HG02798 (cell line): Measurements from ENCODE around the gene STRN3.
"Not testable (repeated sequence)": the region's sequence is repeated elsewhere in the genome, so short reads cannot be mapped to it uniquely, and the experiment has no call there.

ENCODE experiments used
- ATAC-seq: cut with Tn5 transposase; IDR thresholded peaks from one replicate; pipeline ENCODE4 v1.9.1; 2021; ENCODE audit warnings: mild to moderate bottlenecking; ENCODE audit not compliant: unreplicated experiment, poor library complexity

Gene STRN3

GRCh38 chr14:31006703-31007102 lies 19.5 kb downstream of the STRN3 start:
- ATAC-seq: no peak

DNA sequence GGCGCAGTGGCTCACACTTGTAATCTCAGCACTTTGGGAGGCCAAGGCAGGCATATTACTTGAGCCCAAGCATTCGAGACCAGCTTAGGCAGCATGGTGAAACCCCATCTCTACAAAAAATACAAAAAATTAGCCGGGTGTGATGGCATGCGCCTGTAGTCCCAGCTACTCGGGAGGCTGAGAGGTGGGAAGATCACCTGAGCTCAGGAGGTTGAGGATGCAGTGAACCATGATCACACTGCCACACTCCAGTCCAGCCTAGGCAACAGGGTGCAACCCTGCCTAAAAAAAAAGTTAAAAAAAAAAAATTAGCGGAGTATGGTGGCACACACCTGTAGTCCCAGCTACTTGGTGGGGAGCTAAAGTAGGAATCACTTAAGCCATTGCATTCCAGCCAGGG lies 22.2 kb downstream of the STRN3 start:
- not testable (repeated sequence) for ATAC-seq

DNA sequence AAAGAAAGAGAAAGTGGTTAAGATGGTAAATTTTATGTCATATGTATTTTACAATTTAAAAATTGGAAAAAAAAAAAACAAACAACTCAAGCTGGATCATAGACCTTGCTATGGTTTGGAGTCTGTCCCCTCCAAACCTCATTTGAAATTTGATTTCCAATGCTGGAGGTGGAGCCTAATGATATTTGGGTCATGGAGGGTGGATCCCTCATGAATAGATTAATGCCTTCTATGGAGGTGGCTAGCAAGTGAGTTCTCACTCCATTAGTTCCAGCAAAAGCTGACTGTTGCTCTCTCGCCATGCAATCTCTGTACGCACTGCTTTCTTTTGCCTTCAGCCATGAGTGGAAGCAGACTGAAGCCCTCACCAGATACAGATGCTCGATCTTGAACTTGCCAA lies 22.9 kb downstream of the STRN3 start:
- ATAC-seq: no peak

- ATAC-seq: no peak
These were observed 24.9 kb downstream of the STRN3 start for GRCh38 chr14:31001339-31001658.

- ATAC-seq: no peak
These were observed 25.4 kb downstream of the STRN3 start for GRCh38 chr14:31000629-31001338.

- ATAC-seq: no peak
These were observed 27.0 kb downstream of the STRN3 start for GRCh38 chr14:30999038-30999773.

DNA sequence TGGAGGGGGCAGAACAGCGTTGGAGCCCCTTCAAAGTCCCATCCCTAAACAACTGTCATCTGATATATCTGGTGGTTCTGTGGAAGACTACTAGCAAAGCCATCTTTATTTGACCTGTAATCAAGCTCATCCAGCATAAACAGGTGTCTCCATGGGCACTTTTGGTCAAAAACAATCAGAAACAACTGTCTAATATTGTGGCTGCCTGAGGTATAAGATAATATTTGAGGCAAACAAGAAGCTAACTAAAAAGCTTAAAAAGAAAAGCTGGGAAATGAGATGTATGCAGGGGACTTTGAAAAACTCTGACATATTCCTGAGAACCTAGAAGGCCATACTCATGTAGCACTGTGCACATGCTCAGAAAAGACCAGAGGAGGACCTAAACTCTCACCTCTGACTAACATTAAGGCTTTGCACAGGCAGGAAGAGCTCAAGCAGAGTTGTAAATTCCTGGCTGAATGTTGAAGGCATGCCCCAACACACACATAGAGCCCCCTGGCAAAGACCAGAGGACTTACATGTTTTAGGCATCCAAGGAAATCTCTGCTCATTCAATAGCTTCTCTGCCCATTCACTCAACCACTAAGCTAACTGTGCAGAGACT lies 28.0 kb downstream of the STRN3 start:
- no peak for ATAC-seq

DNA sequence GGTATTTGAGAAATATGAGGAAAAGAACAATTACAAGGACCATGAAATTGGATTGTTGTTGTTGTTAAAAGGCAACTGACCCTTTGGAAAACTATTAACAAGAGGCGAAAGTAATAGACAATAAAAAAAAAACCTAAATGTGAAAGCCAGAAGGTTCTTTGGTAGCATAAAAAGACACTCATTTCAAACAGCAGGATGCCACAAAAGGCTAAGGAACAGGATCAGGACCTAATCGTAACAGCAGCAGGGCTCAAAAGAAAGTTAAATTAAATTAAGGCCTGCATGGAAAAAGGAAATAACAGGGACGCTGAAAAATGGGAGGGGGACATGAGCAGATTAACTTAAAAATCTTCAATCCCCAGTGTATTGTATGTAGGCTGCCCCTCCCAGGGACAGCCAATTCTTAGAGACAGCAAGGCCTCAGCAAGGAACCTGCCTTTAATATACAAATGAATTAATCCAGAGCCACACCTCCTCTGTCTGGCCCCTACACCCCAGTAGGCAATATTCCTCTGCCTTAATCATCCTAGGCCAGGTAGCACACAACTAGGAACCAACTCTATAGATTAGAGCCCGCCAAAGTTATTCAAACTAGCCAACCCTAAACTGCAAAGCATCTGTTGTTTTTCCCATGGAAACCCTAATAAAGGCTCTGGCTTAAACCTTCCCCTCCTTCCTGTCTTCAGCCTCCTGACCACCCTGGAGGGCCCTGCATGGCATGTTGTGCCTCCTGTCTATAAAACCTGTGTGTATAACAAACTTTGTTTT lies 29.1 kb downstream of the STRN3 start:
- ATAC-seq: no peak

DNA sequence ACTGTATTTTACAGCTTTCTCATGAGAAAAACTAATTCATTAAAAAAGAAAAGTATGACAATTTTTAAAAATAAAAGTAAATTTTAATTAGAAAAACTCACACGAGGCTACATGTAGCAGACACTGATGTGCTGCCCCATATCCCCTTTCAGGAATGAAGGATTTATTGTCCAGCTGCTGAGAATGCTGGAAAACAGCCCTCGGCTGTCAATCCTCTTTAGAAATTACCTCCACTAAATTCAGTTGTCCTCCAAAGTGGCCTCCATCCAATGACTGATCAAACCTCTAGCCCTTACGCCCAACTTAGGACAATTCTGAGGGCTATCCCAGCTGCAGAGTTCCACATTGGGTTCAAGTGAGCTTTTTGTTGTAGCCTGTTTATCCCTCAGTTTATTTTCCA lies 30.5 kb downstream of the STRN3 start:
- ATAC-seq: no peak

GRCh38 chr14:30994681-30995620 lies 31.2 kb downstream of the STRN3 start:
- peak; percentile 51 for ATAC-seq

GRCh38 chr14:30993071-30993470 lies 33.1 kb downstream of the STRN3 start:
- ATAC-seq: no peak

DNA sequence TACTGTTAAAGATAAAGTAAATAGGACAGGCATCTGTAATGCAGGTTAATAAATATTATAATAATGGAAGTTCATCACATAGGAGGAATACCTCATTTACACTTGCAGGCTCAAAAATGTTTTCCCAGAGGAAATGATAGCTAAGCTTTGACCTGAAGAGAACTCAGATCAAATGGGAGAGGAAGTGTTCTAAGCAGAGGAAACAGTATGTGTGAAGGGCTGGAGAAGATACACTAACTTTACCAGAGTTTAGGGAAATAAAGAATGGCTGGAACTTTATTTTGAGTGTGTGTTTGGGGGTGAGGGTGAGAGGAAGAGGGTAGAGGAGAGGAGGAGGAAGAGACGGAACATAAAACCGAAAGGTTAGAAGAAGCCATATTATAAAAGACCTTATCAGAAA lies 34.8 kb downstream of the STRN3 start:
- no peak for ATAC-seq

- ATAC-seq: no peak
These were observed 35.4 kb downstream of the STRN3 start for GRCh38 chr14:30990770-30991169.

GRCh38 chr14:30988509-30988908 lies 37.7 kb downstream of the STRN3 start:
- no peak for ATAC-seq

DNA sequence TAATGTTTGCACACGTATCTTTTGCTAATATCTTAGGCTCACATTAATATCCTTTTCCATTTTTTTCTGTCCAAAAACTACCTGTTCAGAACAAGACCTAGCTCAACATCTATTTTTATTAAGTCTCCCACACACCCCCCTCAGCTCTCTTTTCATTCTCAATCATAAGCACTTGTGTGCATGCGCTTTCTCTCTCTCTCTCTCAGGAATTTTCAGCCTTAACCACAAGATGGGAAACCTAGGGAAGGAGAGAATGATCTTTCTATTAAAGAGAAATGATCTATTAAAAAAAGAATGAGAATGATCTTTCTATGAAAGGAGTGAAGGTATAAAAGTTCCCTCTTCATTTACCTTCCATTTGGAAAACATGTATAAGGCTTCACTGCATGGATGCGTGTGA lies 40.4 kb downstream of the STRN3 start:
- no peak for ATAC-seq

GRCh38 chr14:30983858-30984257 lies 42.3 kb downstream of the STRN3 start:
- ATAC-seq: no peak

- no peak for ATAC-seq
These were observed 43.6 kb downstream of the STRN3 start for GRCh38 chr14:30982533-30982932.

DNA sequence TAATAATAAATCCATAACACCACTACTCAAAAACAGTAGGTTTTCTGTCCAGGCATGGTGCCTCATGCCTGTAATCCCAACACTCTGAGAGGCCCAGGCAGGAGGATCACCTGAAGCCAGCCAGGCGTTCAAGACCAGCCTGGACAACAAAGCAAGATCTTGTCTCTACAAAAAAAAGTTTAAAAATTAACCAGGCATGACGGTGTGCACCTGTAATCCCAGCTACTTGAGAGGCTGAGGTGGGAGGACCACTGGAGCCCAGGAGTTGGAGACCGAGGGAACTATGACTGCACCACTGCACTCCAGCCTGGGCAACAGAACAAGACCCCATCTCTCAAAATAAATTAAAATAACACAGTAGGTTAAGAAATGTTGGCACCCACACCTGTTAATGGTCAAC lies 45.2 kb downstream of the STRN3 start:
- ATAC-seq: no peak

DNA sequence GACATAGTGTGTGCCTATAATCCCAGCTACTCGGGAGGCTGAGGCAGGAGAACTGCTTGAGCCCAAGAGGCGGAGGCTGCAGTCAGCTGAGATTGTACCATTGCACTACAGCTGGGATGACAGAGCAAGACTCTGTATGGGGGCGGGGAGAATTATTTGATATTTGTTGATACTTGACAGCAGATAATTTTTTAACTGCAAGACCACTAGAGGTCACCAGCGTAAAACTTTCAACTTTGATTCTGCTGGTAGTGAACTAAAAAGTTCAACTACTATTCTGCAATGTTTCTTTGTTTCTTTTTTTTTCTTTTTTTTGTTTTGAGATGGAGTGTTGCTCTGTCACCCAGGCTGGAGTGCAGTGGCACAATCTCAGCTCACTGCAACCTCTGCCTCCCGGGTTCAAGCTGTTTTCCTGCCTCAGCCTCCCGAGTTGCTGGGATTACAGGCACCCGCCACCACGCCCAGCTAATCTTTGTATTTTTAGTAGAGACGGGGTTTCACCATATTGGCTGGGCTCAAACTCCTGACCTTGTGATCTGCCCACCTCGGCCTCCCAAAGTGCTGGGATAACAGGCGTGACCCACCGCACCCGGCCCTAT lies 46.0 kb downstream of the STRN3 start:
- peak; percentile 44 for ATAC-seq

GRCh38 chr14:30977752-30978151 lies 48.4 kb downstream of the STRN3 start:
- ATAC-seq: no peak
